H1 (cell line): Measurements from ENCODE around the gene C19orf47.

Experiments used
- CEBPB ChIP-seq: IDR thresholded peaks from 2 replicates; pipeline ENCODE4 v1.6.1; 2012; ENCODE audit warnings: low read depth, low read length
- CTCF ChIP-seq, 3 experiments: IDR thresholded peaks; 1 replicate in 2 of 3; 2 replicates in 1 of 3; pipeline versions ENCODE4 v1.5.1 to v1.6.1; 2011; ENCODE audit warnings: low read length in 3 of 3, mild to moderate bottlenecking in 3 of 3, inconsistent platforms in 2 of 3, low read depth in 1 of 3, moderate library complexity in 1 of 3; ENCODE audit not compliant: insufficient read depth in 1 of 3; ENCODE audit errors: control extremely low read depth in 1 of 3
- EZH2 ChIP-seq: fragments of 200-600 bp; sonication (generic); IDR thresholded peaks from 2 replicates; pipeline ENCODE4 v1.7.1; 2012; ENCODE audit warnings: low read depth, mild to moderate bottlenecking, moderate library complexity, low read length, inconsistent platforms; ENCODE audit not compliant: severe bottlenecking
- GABPA ChIP-seq: IDR thresholded peaks from 2 replicates; pipeline ENCODE4 v1.6.1; 2011; ENCODE audit warnings: mild to moderate bottlenecking, low read length, moderate library complexity, borderline replicate concordance; ENCODE audit not compliant: insufficient read depth
- JUND ChIP-seq: IDR thresholded peaks from 2 replicates; pipeline ENCODE4 v1.6.1; 2011; ENCODE audit warnings: mild to moderate bottlenecking, improper control_type of control experiment, low read length
- MAX ChIP-seq: IDR thresholded peaks from 2 replicates; pipeline ENCODE4 v1.6.1; 2012; ENCODE audit warnings: inconsistent platforms
- PHF8 ChIP-seq: fragments of 200-600 bp; sonication (generic); conservative IDR thresholded peaks from 2 replicates; pipeline ENCODE4 v1.7.1; 2012; ENCODE audit warnings: low read depth, mild to moderate bottlenecking, inconsistent platforms, low read length, moderate library complexity
- POLR2A ChIP-seq, 2 experiments: IDR thresholded peaks; 1 replicate in 1 of 2; 2 replicates in 1 of 2; pipeline ENCODE4 v1.6.1; 2011; ENCODE audit warnings: low read depth in 2 of 2, low read length in 2 of 2, mild to moderate bottlenecking in 2 of 2; ENCODE audit errors: control extremely low read depth in 1 of 2
- POLR2AphosphoS5 ChIP-seq: IDR thresholded peaks from 2 replicates; pipeline ENCODE4 v1.6.1; 2011; ENCODE audit warnings: low read depth, low read length
- TEAD4 ChIP-seq: IDR thresholded peaks from 2 replicates; pipeline ENCODE4 v1.6.1; 2012; ENCODE audit warnings: low read depth, low read length, inconsistent platforms, mixed read lengths

- TF ChIP-seq POLR2A (IDR thresholded peaks at IDR 0.05; ENCODE audit: control extremely low read depth in 1 of 2, low read depth in 2 of 2, low read length in 2 of 2) = no peak
- TF ChIP-seq CTCF (IDR thresholded peaks at IDR 0.05; ENCODE audit: control extremely low read depth in 1 of 3, insufficient read depth in 1 of 3, low read depth in 1 of 3, low read length in 3 of 3) = no peak
- TF ChIP-seq EZH2 = no peak
- no peak for TF ChIP-seq GABPA
- TF ChIP-seq CEBPB = no peak
- TF ChIP-seq MAX = no peak
- no peak for TF ChIP-seq POLR2AphosphoS5
- no peak for TF ChIP-seq JUND
- no peak for TF ChIP-seq TEAD4
- TF ChIP-seq PHF8 = no peak
Measured at GRCh38 chr19:40284251-40284500, 64.0 kb downstream of the C19orf47 start.
